NAMALWA (cell line): ENCODE results near the gene SNAP25.

Source experiments
- DNase-seq: peaks from one replicate; pipeline ENCODE4 v3.0.0-alpha.2; 2015; ENCODE audit warnings: low spot score

The SNAP25 gene

GRCh38 chr20:10216146-10216791 is 2.4 kb upstream of the SNAP25 start:
- no peak for DNase-seq

- DNase-seq, result no peak
Measured at GRCh38 chr20:10217721-10218410, 764 bp upstream of the SNAP25 start.

- no peak for DNase-seq
Measured at GRCh38 chr20:10219452-10219791, 792 bp downstream of the SNAP25 start.

- DNase-seq, result no peak
Measured at GRCh38 chr20:10219993-10220750, 1.5 kb downstream of the SNAP25 start.

- no peak for DNase-seq
Measured at GRCh38 chr20:10221021-10221420, 2.4 kb downstream of the SNAP25 start.

GRCh38 chr20:10225439-10226060 is 6.9 kb downstream of the SNAP25 start:
- DNase-seq, result peak; percentile 54

GRCh38 chr20:10228330-10228729 is 9.7 kb downstream of the SNAP25 start:
- DNase-seq, result no peak

- DNase-seq, result no peak
Measured at GRCh38 chr20:10231290-10231689, 12.7 kb downstream of the SNAP25 start.

GRCh38 chr20:10236540-10237533 is 18.2 kb downstream of the SNAP25 start:
- DNase-seq, result no peak

- DNase-seq, result no peak
Measured at GRCh38 chr20:10239954-10240353, 21.3 kb downstream of the SNAP25 start.

- no peak for DNase-seq
Measured at GRCh38 chr20:10240655-10241054, 22.0 kb downstream of the SNAP25 start.

- no peak for DNase-seq
Measured at GRCh38 chr20:10242166-10242565, 23.5 kb downstream of the SNAP25 start.

GRCh38 chr20:10247440-10247839 is 28.8 kb downstream of the SNAP25 start:
- no peak for DNase-seq

GRCh38 chr20:10249048-10249770 is 30.6 kb downstream of the SNAP25 start:
- no peak for DNase-seq

- no peak for DNase-seq
Measured at GRCh38 chr20:10249822-10250221, 31.2 kb downstream of the SNAP25 start.

GRCh38 chr20:10250902-10251301 is 32.3 kb downstream of the SNAP25 start:
- no peak for DNase-seq

GRCh38 chr20:10253780-10254179 is 35.1 kb downstream of the SNAP25 start:
- no peak for DNase-seq

- DNase-seq, result no peak
Measured at GRCh38 chr20:10255846-10256245, 37.2 kb downstream of the SNAP25 start.

- no peak for DNase-seq
Measured at GRCh38 chr20:10259166-10259565, 40.5 kb downstream of the SNAP25 start.

GRCh38 chr20:10260316-10260715 is 41.7 kb downstream of the SNAP25 start:
- no peak for DNase-seq

GRCh38 chr20:10261702-10262101 is 43.1 kb downstream of the SNAP25 start:
- no peak for DNase-seq
